Transverse colon (tissue), 4 donors: ENCODE results near the gene CHD8. TPM values are rescaled to one million over a fixed set of nuclear protein-coding genes. Genes with fewer than 3 reads are reported as not detected.

Experiments used
- DNase-seq: peaks from one replicate; pipeline ENCODE4 v3.0.0-alpha.2; 2019
- H3K27ac ChIP-seq, 4 donors: fragments of 200-600 bp; sonication (generic); 2 replicates each; pipeline ENCODE4 v1.5.1; 2016 to 2018; ENCODE audit warnings: inconsistent platforms in 4 of 4
- H3K27me3 ChIP-seq: fragments of 200-600 bp; sonication (generic); 2 replicates; pipeline ENCODE4 v1.5.1; 2017; ENCODE audit warnings: inconsistent platforms
- H3K36me3 ChIP-seq, 4 donors: fragments of 200-600 bp; sonication (generic); 2 replicates each; pipeline ENCODE4 v1.5.1; 2017 to 2019; ENCODE audit warnings: inconsistent platforms in 4 of 4
- H3K4me1 ChIP-seq, 4 donors: fragments of 200-600 bp; sonication (generic); 2 replicates each; pipeline ENCODE4 v1.5.1; 2017 to 2020; ENCODE audit warnings: inconsistent platforms in 4 of 4
- H3K4me3 ChIP-seq, 4 donors: fragments of 200-600 bp; sonication (generic); 1 replicate in 1 of 4; 2 replicates in 3 of 4; pipeline versions ENCODE4 v1.5.1 to v1.6.1; 2017 to 2019; ENCODE audit warnings: inconsistent platforms in 4 of 4
- H3K9me3 ChIP-seq, 2 donors: fragments of 200-600 bp; sonication (generic); 2 replicates each; pipeline ENCODE4 v1.5.1; 2017 to 2019; ENCODE audit warnings: inconsistent platforms in 2 of 2
- EP300 ChIP-seq: sonication (generic); formaldehyde crosslinking; IDR thresholded peaks from one replicate; pipeline ENCODE4 v1.6.1; 2017; ENCODE audit warnings: antibody characterized with exemption, low read depth
- POLR2A ChIP-seq: fragments of 450-650 bp; IDR thresholded peaks from one replicate; pipeline ENCODE4 v1.6.1; 2016; ENCODE audit warnings: antibody characterized with exemption, mild to moderate bottlenecking, moderate library complexity
- POLR2AphosphoS5 ChIP-seq, 3 donors: sonication (generic); formaldehyde crosslinking; IDR thresholded peaks; one replicate each; pipeline ENCODE4 v1.6.1; 2016; ENCODE audit warnings: antibody characterized with exemption in 3 of 3
- WGBS, 2 donors: methylation state at CpG; one replicate each; pipeline ENCODE4 v1.1.5; 2018; ENCODE audit warnings: low coverage in 1 of 2; 5-methylcytosine and 5-hydroxymethylcytosine counted together
- in situ Hi-C, 4 donors: fragments of 200-750 bp; cut with MboI; loops; one replicate each; pipeline versions ENCODE4 v1.15.0 to v1.15.1; 2017; ENCODE audit warnings: low sequenced_read_pairs in 3 of 4, low pct_ligation_motif_present in 1 of 4, low pct_unique_long_range_greater_than_20kb in 1 of 4
- intact Hi-C: fragments of 100-400 bp; cut with DNase I; formaldehyde crosslinking; loops from one replicate; pipeline ENCODE4 v1.15.1; 2023; ENCODE audit warnings: low total_unique reads
- total RNA-seq, 4 donors: library from RNA; depleted of rRNA; stranded (reverse); fragments of >200 nt; gene quantifications; one replicate each; pipeline ENCODE4 v1.1.0, GENCODE V29; 2016
- TF ChIP-seq, protein P1 (sequence below), 5 experiments: fragments of 200-600 bp in 3 of 5; fragments of 450-650 bp in 2 of 5; sonication (generic) in 3 of 5; IDR thresholded peaks; 1 replicate in 2 of 5; 2 replicates in 3 of 5; pipeline ENCODE4 v1.5.1; 2016 to 2017; ENCODE audit warnings: antibody characterized with exemption in 5 of 5, inconsistent platforms in 3 of 5, mild to moderate bottlenecking in 2 of 5, moderate library complexity in 1 of 5

CHD8 gene
- total RNA-seq, 4 donors from 2014 or later, result 46.2 to 59.7 (median 50.8) TPM

GRCh38 chr14:21369949-21370679 is 85.8 kb downstream of the CHD8 start:
- 70 to 74% methylated on average over 4 of the region's 4 CpGs for WGBS, 2 donors
- Histone ChIP-seq H3K4me3 (no peak overlapping the region), H3K27me3 (no peaks in the 10 kb centered on the region), H3K36me3 (peaks cover 0 to 63% (median 22%) of the 10 kb centered on the region in 4 donors), H3K9me3 (no peaks in the 10 kb centered on the region), H3K4me1 (no peaks in the 10 kb centered on the region), H3K27ac (no peak overlapping the region)
- no peak for DNase-seq
- intact Hi-C loops (no loop called here), in situ Hi-C loops (no loop called here)
- TF ChIP-seq POLR2AphosphoS5 (IDR thresholded peaks at IDR 0.05) (no peak), POLR2A (no peak), EP300 (no peak)
- TF ChIP-seq, protein P1, sequence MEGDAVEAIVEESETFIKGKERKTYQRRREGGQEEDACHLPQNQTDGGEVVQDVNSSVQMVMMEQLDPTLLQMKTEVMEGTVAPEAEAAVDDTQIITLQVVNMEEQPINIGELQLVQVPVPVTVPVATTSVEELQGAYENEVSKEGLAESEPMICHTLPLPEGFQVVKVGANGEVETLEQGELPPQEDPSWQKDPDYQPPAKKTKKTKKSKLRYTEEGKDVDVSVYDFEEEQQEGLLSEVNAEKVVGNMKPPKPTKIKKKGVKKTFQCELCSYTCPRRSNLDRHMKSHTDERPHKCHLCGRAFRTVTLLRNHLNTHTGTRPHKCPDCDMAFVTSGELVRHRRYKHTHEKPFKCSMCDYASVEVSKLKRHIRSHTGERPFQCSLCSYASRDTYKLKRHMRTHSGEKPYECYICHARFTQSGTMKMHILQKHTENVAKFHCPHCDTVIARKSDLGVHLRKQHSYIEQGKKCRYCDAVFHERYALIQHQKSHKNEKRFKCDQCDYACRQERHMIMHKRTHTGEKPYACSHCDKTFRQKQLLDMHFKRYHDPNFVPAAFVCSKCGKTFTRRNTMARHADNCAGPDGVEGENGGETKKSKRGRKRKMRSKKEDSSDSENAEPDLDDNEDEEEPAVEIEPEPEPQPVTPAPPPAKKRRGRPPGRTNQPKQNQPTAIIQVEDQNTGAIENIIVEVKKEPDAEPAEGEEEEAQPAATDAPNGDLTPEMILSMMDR (IDR thresholded peaks at IDR 0.05), result no peak

GRCh38 chr14:21367582-21368144 is 88.3 kb downstream of the CHD8 start:
- intact Hi-C loops, result no loop called here
- TF ChIP-seq EP300 (no peak), POLR2A (no peak), POLR2AphosphoS5 (IDR thresholded peaks at IDR 0.05) (no peak)
- TF ChIP-seq, protein P1 (IDR thresholded peaks at IDR 0.05), result no peak
- in situ Hi-C loops, result no loop called here
- Histone ChIP-seq H3K9me3 (no peaks in the 10 kb centered on the region), H3K27ac (no peak overlapping the region), H3K4me1 (no peaks in the 10 kb centered on the region), H3K4me3 (no peak overlapping the region), H3K36me3 (peaks cover 0 to 82% (median 35%) of the 10 kb centered on the region in 4 donors), H3K27me3 (no peaks in the 10 kb centered on the region)
- no peak for DNase-seq
- 96 to 97% methylated on average over 4 to 6 of the region's 6 CpGs for WGBS, 2 donors

DNA sequence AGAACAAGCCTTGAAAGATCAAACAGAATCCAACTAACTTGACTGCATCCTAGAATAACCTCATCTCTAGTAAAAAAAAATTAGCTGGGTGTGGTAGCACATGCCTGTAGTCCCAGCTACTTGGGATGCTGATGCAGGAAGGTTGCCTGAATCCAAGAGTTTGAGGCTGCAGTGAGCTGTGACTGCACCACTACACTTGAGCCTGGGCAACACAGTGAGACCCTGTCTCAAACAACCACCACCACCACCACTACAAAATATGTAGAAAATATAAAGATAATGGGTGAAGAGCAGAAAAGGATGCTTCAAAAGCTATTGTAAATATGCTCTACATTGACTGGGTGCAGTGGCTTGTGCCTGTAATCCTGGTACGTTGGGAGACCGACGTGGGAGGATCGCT is 99.4 kb downstream of the CHD8 start:
- Histone ChIP-seq H3K27ac (no peak overlapping the region), H3K36me3 (peaks cover 0 to 92% (median 44%) of the 10 kb centered on the region in 4 donors), H3K4me1 (no peaks in the 10 kb centered on the region), H3K27me3 (no peaks in the 10 kb centered on the region), H3K9me3 (no peaks in the 10 kb centered on the region), H3K4me3 (no peak overlapping the region)
- DNase-seq, result no peak
- 97 to 100% methylated on average over 1 to 4 of the region's 4 CpGs for WGBS, 2 donors
- in situ Hi-C loops, result no loop called here
- TF ChIP-seq, protein P1 (IDR thresholded peaks at IDR 0.05), result no peak
- no peak for TF ChIP-seq POLR2AphosphoS5 (IDR thresholded peaks at IDR 0.05)
- no peak for TF ChIP-seq EP300
- TF ChIP-seq POLR2A, result no peak
- intact Hi-C loops, result no loop called here

- Histone ChIP-seq H3K36me3 (peaks cover 0 to 54% (median 27%) of the 10 kb centered on the region in 4 donors), H3K4me3 (no peak overlapping the region), H3K27me3 (no peaks in the 10 kb centered on the region), H3K9me3 (no peaks in the 10 kb centered on the region), H3K4me1 (no peaks in the 10 kb centered on the region), H3K27ac (no peak overlapping the region)
- in situ Hi-C loops, result no loop called here
- TF ChIP-seq, protein P1 (IDR thresholded peaks at IDR 0.05), result no peak
- no peak for TF ChIP-seq EP300
- TF ChIP-seq POLR2A, result no peak
- TF ChIP-seq POLR2AphosphoS5 (IDR thresholded peaks at IDR 0.05), result no peak
- no peak for DNase-seq
- intact Hi-C loops, result no loop called here
- 73 to 84% methylated on average over 8 to 9 of the region's 9 CpGs for WGBS, 2 donors
Observed at GRCh38 chr14:21352587-21352986, 103.3 kb downstream of the CHD8 start.
